ENCODE measurements around the gene NOC2L. TPM values are rescaled to one million over a fixed set of nuclear protein-coding genes. Genes with fewer than 3 reads are reported as not detected.
A peak's percentile ranks its signal among the peaks of the same experiment; 100 is the strongest.

The NOC2L gene
- total RNA-seq, 2 experiments from 2014 or later = 58.2 to 58.4 TPM

DNA sequence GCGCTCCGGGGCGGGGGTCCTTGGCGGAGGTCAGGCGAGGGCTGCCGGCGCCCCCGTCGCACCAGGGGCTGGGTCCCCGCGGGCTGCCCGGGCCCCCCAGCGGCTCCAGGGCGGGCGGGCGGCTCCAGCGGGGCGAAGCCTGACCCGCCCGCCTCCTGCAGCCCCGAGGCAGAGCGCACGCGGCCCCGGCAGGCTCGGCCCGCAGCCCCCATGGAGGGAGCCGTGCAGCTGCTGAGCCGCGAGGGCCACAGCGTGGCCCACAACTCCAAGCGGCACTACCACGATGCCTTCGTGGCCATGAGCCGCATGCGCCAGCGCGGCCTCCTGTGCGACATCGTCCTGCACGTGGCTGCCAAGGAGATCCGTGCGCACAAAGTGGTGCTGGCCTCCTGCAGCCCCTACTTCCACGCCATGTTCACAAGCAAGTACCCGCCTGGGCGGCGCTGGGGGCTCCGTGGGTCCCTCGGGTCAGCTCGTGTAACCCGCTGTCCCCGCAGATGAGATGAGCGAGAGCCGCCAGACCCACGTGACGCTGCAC lies 2.1 kb upstream of the NOC2L start:
- peaks cover 25% of the 10 kb centered on the region for H3K36me3 Mint-ChIP-seq (ENCODE audit: low read depth)
- no peaks in the 10 kb centered on the region for H3K27me3 Mint-ChIP-seq
- ChIA-PET CTCF (no interaction called here), POLR2A (no interaction called here)
- no peak for DNase-seq
- H3K4me1 Mint-ChIP-seq = peaks cover 41% of the 10 kb centered on the region
- H3K9me3 Mint-ChIP-seq = no peaks in the 10 kb centered on the region
- H3K4me3 Mint-ChIP-seq = peak overlapping the region; percentile 64
- H3K27ac Mint-ChIP-seq = no peak overlapping the region

DNA sequence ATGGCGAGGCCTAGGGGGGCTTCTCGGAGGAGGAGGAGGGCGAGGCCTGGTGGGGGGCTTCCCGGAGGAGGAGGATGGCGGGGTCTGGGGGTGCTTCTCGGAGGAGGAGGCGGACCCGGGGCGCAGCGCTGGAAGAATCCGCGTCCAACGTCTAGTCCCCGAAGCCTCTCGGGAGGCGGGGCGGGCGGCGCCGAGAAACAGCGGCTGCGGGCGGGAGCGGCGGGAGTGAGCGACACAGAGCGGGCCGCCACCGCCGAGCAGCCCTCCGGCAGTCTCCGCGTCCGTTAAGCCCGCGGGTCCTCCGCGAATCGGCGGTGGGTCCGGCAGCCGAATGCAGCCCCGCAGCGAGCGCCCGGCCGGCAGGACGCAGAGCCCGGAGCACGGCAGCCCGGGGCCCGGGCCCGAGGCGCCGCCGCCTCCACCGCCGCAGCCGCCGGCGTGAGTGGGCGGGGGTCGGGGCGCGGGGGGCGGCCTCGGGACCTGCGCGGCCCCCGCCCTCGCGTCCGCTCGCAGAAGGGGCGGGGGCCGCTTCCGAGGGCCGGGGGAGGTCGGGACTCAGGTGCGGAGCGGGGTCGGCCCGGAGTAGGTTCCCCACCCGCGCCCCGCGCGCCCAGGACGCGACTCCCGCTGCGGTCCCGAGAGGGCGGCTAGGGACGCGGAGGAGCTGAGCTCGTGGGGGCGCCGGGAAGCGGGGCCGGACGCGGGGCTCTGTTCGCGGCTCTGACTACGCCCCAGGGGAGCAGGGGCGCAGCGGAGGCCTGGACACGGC lies 1.5 kb upstream of the NOC2L start, which contains the start of gene KLHL17:
KLHL17 (plus strand) TSS at position 222 of the 769 bp plus-strand sequence; CDS start at position 332, 110 bp downstream.
- ChIA-PET POLR2A (no interaction called here), CTCF (no interaction called here)
- H3K27me3 Mint-ChIP-seq = no peaks in the 10 kb centered on the region
- no peaks in the 10 kb centered on the region for H3K9me3 Mint-ChIP-seq
- peak within 1 kb of the TSS; percentile 82 for H3K4me3 Mint-ChIP-seq
- H3K36me3 Mint-ChIP-seq (ENCODE audit: low read depth) = peaks cover 24% of the 10 kb centered on the region
- H3K27ac Mint-ChIP-seq = peak within 1 kb of the TSS; percentile 47
- peaks cover 36% of the 10 kb centered on the region for H3K4me1 Mint-ChIP-seq
- DNase-seq = peak; percentile 85

DNA sequence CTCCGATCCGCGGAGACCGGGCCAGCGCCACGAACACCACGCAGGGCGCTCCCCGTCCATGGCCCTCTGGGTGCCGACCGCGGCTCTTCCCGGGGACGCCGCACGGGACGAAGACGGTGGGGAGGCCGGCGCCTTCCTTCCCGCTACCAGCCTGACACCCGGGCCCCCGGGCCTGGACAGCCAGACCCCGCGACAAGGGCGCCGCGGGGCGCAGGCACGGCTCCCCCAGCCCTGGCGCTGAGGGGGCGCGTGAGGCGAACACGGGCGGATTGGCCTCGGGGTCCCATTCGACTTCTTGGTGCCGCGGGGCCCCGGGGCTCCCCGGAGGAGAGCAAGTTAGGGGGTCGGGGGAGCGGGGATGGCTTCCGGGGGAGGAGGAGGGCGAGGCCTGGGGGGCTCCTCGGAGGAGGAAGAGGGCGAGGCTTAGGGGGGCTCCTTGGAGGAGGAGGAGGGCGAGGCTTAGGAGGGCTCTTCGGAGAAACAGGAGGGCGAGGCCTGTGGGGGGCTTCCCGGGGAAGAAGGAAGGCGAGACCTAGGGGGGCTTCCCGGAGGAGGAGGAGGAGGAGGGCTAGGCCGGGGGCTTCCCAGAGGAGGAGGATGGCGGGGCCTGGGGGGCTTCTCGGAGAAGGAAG lies 791 bp upstream of the NOC2L start:
- no peaks in the 10 kb centered on the region for H3K9me3 Mint-ChIP-seq
- no peaks in the 10 kb centered on the region for H3K27me3 Mint-ChIP-seq
- no peak overlapping the region for H3K27ac Mint-ChIP-seq
- ChIA-PET CTCF (interaction anchor here (1.3 kb wide), 1 partner anchor 16 kb away, joined by 7 read pairs; no protein-coding TSS in a partner anchor), POLR2A (interaction anchor here (0.8 to 1.5 kb wide), 6 partner anchors 7 to 415 kb away, joined by 3 to 12 read pairs (median 4); partner anchors contain the start of genes AURKAIP1, ISG15 and PLEKHN1)
- peaks cover 32% of the 10 kb centered on the region for H3K4me1 Mint-ChIP-seq
- peak overlapping the region; percentile 82 for H3K4me3 Mint-ChIP-seq
- no peak for DNase-seq
- peaks cover 25% of the 10 kb centered on the region for H3K36me3 Mint-ChIP-seq (ENCODE audit: low read depth)

DNA sequence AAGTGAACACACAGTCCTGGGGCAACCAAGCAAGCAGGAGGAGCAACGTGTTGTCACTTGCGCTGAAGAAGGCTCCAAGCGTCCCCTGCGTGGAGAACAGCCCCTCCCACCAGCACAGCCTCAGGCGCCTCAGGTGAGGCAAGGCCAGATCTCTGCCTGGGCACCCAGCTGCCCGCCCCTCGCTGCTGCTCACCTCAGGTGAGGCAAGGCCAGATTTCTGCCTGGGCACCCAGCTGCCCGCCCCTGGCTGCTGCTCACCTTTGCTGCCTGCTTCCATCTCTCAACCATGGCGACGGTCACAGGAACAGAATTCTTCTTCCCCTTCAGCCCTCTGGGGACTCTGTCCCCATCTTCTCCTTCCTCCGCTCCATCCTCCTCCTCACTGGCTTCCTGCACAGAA lies 2.4 kb downstream of the NOC2L start:
- no peak overlapping the region for H3K27ac Mint-ChIP-seq

GRCh38 chr1:955474-955873 lies 3.6 kb downstream of the NOC2L start:
- no peaks in the 10 kb centered on the region for H3K9me3 Mint-ChIP-seq
- CTCF ChIA-PET = no interaction called here
- no peak overlapping the region for H3K4me3 Mint-ChIP-seq
- POLR2A ChIA-PET = no interaction called here
- peaks cover 34% of the 10 kb centered on the region for H3K36me3 Mint-ChIP-seq (ENCODE audit: low read depth)
- DNase-seq = no peak
- no peaks in the 10 kb centered on the region for H3K27me3 Mint-ChIP-seq
- no peak overlapping the region for H3K27ac Mint-ChIP-seq
- peaks cover 25% of the 10 kb centered on the region for H3K4me1 Mint-ChIP-seq

More for the DNA sequence above, 2.4 kb downstream of the NOC2L start:
- Mint-ChIP-seq H3K4me3 (no peak overlapping the region), H3K4me1 (peaks cover 27% of the 10 kb centered on the region), H3K9me3 (no peaks in the 10 kb centered on the region), H3K36me3 (ENCODE audit: low read depth) (peaks cover 27% of the 10 kb centered on the region), H3K27me3 (no peaks in the 10 kb centered on the region)
- no peak for DNase-seq
- CTCF ChIA-PET = no interaction called here
- POLR2A ChIA-PET = no interaction called here

GRCh38 chr1:954927-955326 lies 4.1 kb downstream of the NOC2L start:
- Mint-ChIP-seq H3K4me1 (peaks cover 23% of the 10 kb centered on the region), H3K36me3 (ENCODE audit: low read depth) (peaks cover 40% of the 10 kb centered on the region), H3K27ac (no peak overlapping the region), H3K27me3 (no peaks in the 10 kb centered on the region), H3K4me3 (no peak overlapping the region), H3K9me3 (no peaks in the 10 kb centered on the region)
- ChIA-PET CTCF (no interaction called here), POLR2A (interaction anchor here (0.7 kb wide), 1 partner anchor 166 kb away, joined by 3 read pairs; no protein-coding TSS in a partner anchor)
- no peak for DNase-seq

DNA sequence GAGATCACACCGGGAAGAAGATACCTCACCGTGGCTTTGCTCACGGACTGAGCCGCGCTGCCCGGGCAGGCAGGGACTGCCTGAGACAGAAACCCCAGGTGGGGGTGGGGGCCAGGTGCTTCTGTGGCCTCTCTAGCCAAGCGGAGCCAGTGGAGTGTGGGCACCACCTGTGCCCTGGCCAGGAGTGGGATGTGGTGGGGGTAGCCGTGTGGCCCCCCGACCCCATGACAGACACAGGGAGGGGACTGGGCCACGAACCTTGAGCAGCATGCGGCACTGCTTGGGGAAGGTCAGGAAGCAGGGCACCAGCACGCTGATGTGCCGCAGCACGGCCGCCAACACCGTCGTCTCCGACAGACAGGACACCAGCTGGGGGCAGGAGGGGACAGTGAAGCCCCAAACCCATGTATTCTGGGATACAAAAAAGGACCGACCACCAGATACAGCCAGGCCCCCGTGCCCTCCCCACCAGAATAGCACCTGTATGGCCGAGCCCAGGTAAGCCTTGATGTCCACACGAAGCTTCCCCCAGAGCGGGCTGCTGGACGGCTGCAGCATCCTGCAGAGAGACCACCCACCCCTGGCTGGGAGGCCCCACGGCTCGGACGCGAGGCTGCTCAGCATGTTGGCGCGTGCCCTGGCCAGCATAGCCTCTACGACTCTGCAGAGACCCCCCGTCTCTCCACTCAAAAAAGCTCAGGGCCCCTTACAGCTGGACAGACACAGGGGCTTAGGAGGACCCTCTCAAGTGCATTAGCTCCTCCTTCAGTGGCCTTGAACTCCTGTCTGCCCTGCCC lies 5.3 kb downstream of the NOC2L start:
- DNase-seq = no peak
- POLR2A ChIA-PET = interaction anchor here (0.5 kb wide), 1 partner anchor 59 kb away, joined by 3 read pairs; no protein-coding TSS in a partner anchor
- CTCF ChIA-PET = no interaction called here
- no peaks in the 10 kb centered on the region for H3K27me3 Mint-ChIP-seq
- peaks cover 45% of the 10 kb centered on the region for H3K36me3 Mint-ChIP-seq (ENCODE audit: low read depth)
- H3K4me1 Mint-ChIP-seq = peaks cover 19% of the 10 kb centered on the region
- no peak overlapping the region for H3K27ac Mint-ChIP-seq
- no peak overlapping the region for H3K4me3 Mint-ChIP-seq
- H3K9me3 Mint-ChIP-seq = no peaks in the 10 kb centered on the region

GRCh38 chr1:952603-953002 lies 6.5 kb downstream of the NOC2L start:
- H3K9me3 Mint-ChIP-seq = no peaks in the 10 kb centered on the region
- peaks cover 43% of the 10 kb centered on the region for H3K36me3 Mint-ChIP-seq (ENCODE audit: low read depth)
- no peak for DNase-seq
- CTCF ChIA-PET = no interaction called here
- H3K27ac Mint-ChIP-seq = no peak overlapping the region
- no peak overlapping the region for H3K4me3 Mint-ChIP-seq
- H3K27me3 Mint-ChIP-seq = no peaks in the 10 kb centered on the region
- peaks cover 10% of the 10 kb centered on the region for H3K4me1 Mint-ChIP-seq
- POLR2A ChIA-PET = interaction anchor here (0.6 kb wide), 1 partner anchor 11 kb away, joined by 3 read pairs; no protein-coding TSS in a partner anchor

GRCh38 chr1:952201-952600 lies 6.9 kb downstream of the NOC2L start:
- CTCF ChIA-PET = no interaction called here
- no peak for DNase-seq
- no peak overlapping the region for H3K27ac Mint-ChIP-seq
- H3K36me3 Mint-ChIP-seq (ENCODE audit: low read depth) = peaks cover 42% of the 10 kb centered on the region
- H3K4me3 Mint-ChIP-seq = no peak overlapping the region
- H3K4me1 Mint-ChIP-seq = peaks cover 6% of the 10 kb centered on the region
- POLR2A ChIA-PET = no interaction called here
- no peaks in the 10 kb centered on the region for H3K9me3 Mint-ChIP-seq
- no peaks in the 10 kb centered on the region for H3K27me3 Mint-ChIP-seq

DNA sequence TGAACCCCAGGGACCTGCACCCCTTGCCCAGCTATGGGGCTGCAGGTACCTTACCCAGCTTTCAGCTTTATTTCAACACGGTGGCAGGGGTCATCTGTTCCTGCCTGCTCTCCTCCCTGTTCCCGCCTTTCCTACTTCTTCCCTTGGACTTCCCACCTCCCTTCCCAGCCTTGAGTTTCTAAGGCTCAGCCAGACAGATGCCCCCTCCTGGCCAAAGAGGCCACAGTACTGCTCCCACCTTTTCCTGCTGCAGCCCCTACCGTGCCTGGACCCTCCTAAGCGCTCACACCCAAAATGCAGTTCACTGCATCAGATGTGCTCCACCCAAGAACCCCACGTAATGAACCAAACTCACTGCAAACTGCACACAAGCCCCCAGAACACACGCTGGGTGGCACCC lies 7.7 kb downstream of the NOC2L start:
- DNase-seq = no peak
- Mint-ChIP-seq H3K4me1 (no peaks in the 10 kb centered on the region), H3K36me3 (ENCODE audit: low read depth) (peaks cover 41% of the 10 kb centered on the region), H3K27ac (no peak overlapping the region), H3K9me3 (no peaks in the 10 kb centered on the region), H3K4me3 (no peak overlapping the region), H3K27me3 (no peaks in the 10 kb centered on the region)
- POLR2A ChIA-PET = no interaction called here
- CTCF ChIA-PET = no interaction called here

DNA sequence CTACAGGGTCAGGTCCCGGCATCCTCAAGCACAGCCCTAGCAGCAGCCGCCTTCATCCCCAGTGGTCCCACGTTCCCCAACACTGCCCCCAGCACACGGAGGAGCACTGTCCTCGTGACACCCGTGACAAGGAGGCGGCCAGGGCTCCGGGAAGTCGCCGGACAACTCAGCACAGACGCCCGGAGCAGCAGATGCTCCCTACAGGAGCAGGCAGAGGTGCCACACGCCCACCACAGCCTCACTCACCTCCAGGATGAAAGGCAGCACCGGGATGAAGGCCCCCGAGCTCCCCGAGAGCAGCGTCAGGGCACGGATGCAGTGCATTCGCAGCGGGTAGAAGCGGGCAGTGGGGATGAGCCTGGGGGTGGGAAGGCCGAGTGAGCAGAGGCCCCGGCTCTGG lies 8.2 kb downstream of the NOC2L start:
- Mint-ChIP-seq H3K27ac (no peak overlapping the region), H3K36me3 (ENCODE audit: low read depth) (peaks cover 43% of the 10 kb centered on the region), H3K4me1 (no peaks in the 10 kb centered on the region), H3K4me3 (no peak overlapping the region), H3K27me3 (no peaks in the 10 kb centered on the region), H3K9me3 (no peaks in the 10 kb centered on the region)
- ChIA-PET CTCF (no interaction called here), POLR2A (no interaction called here)
- no peak for DNase-seq

- DNase-seq = no peak
- ChIA-PET CTCF (no interaction called here), POLR2A (no interaction called here)
- Mint-ChIP-seq H3K27ac (no peak overlapping the region), H3K4me3 (no peak overlapping the region), H3K4me1 (no peaks in the 10 kb centered on the region), H3K9me3 (no peaks in the 10 kb centered on the region), H3K36me3 (ENCODE audit: low read depth) (peaks cover 47% of the 10 kb centered on the region), H3K27me3 (no peaks in the 10 kb centered on the region)
Observed at GRCh38 chr1:950268-950667, 8.8 kb downstream of the NOC2L start.

DNA sequence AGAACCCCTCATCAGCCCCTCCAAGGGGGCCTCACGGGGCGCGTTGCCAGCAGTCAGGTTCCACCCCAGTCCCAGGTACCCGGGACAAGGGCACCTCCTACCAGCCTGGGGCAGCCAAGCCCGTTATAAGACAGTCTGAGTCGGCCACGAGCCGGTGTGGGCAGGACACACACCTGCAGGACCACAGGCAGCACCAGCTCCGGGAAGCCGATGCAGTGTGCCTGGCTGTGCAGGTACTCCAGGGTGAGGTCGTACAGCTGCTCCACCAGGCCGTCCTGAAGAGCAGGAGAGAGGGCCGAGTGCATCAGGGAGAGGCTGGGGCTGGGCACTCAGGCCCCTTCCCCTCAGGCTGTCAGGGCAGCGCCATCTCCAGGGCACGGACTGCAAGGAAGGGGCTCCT lies 11.1 kb downstream of the NOC2L start:
- DNase-seq = no peak
- Mint-ChIP-seq H3K27ac (no peak overlapping the region), H3K4me1 (no peaks in the 10 kb centered on the region), H3K27me3 (peaks cover 1% of the 10 kb centered on the region), H3K9me3 (no peaks in the 10 kb centered on the region), H3K36me3 (ENCODE audit: low read depth) (peaks cover 42% of the 10 kb centered on the region), H3K4me3 (no peak overlapping the region)
- POLR2A ChIA-PET = no interaction called here
- CTCF ChIA-PET = no interaction called here

All from activated CD4-positive, alpha-beta memory T cell treated with anti-CD3 and anti-CD28 coated beads, Interleukin-2, amount 10 ng/mL, durations not matched to agents 7 days and 5 days (primary cell).